Panc1 (cell line): ENCODE measurements around the gene DLGAP1. TPM values are rescaled to one million over a fixed set of nuclear protein-coding genes. Genes with fewer than 3 reads are reported as not detected.

Experiments
- ATAC-seq: fragments of 200-7000 bp; cut with Tn5 transposase; 2 replicates; pipeline ENCODE4 v1.9.1; 2020; ENCODE audit warnings: mild to moderate bottlenecking, moderate library complexity
- BruUV-seq: library from RNA; stranded (reverse); fragments of 400-500 nt; replicated peaks from 2 replicates; lab custom pipeline; 2021; lab: Mats Ljungman, UMichigan
- CTCF ChIA-PET: fragments of 300-600 bp; sonication (Branson Sonifier 250); formaldehyde crosslinking; loops from one replicate; lab custom pipeline; 2022; ENCODE audit warnings: antibody characterized with exemption; lab: Charles Lee
- POLR2A ChIA-PET: fragments of 300-600 bp; sonication (Branson Sonifier 250); formaldehyde crosslinking; loops from one replicate; lab custom pipeline; 2022; ENCODE audit warnings: antibody characterized with exemption; lab: Charles Lee
- DNase-seq: peaks from one replicate; pipeline ENCODE4 v3.0.0-alpha.2; 2010; ENCODE audit warnings: low read depth, low spot score
- H3K27ac ChIP-seq: 2 replicates; pipeline ENCODE4 v1.5.1; 2011; ENCODE audit warnings: mild to moderate bottlenecking, low read length, inconsistent platforms
- H3K27me3 ChIP-seq: fragments of 200-500 bp; sonication (Bioruptor generic); 2 replicates; pipeline ENCODE4 v1.6.0; 2014; ENCODE audit warnings: low read length, inconsistent platforms; ENCODE audit not compliant: control insufficient read depth, insufficient read depth
- H3K36me3 ChIP-seq: fragments of 200-500 bp; sonication (Bioruptor generic); 2 replicates; pipeline ENCODE4 v1.5.1; 2014; ENCODE audit warnings: inconsistent platforms, mild to moderate bottlenecking, low read length, moderate library complexity; ENCODE audit not compliant: control insufficient read depth, insufficient read depth
- H3K4me1 ChIP-seq: 2 replicates; pipeline ENCODE4 v1.5.1; 2011; ENCODE audit warnings: inconsistent platforms, mild to moderate bottlenecking, low read length, moderate library complexity; ENCODE audit not compliant: control insufficient read depth, insufficient read depth
- H3K4me3 ChIP-seq, 2 experiments: 2 replicates each; pipeline ENCODE4 v1.5.1; 2011 to 2012; ENCODE audit warnings: low read depth in 2 of 2, low read length in 2 of 2, mild to moderate bottlenecking in 2 of 2, inconsistent platforms in 1 of 2, moderate library complexity in 1 of 2
- H3K9me3 ChIP-seq: fragments of 200-500 bp; sonication (Bioruptor generic); 2 replicates; pipeline ENCODE4 v1.5.1; 2014; ENCODE audit warnings: low read depth, mild to moderate bottlenecking, inconsistent platforms, low read length, moderate library complexity; ENCODE audit not compliant: control insufficient read depth, insufficient read depth
- POLR2AphosphoS5 ChIP-seq: IDR thresholded peaks from 2 replicates; pipeline ENCODE4 v1.6.1; 2012; ENCODE audit warnings: mild to moderate bottlenecking, low read depth, low read length, moderate library complexity
- SIN3A ChIP-seq: IDR thresholded peaks from 2 replicates; pipeline ENCODE4 v1.6.1; 2012; ENCODE audit warnings: low read depth, mild to moderate bottlenecking, low read length, moderate library complexity, borderline replicate concordance; ENCODE audit not compliant: insufficient read depth
- TCF7L2 ChIP-seq: IDR thresholded peaks from 2 replicates; pipeline ENCODE4 v1.6.1; 2011; ENCODE audit warnings: mild to moderate bottlenecking, low read depth, low read length, inconsistent platforms
- in situ Hi-C: cut with HindIII; loops from 2 replicates; pipeline ENCODE4 v1.10.0; 2016; ENCODE audit warnings: low sequenced_read_pairs, low pct_unique_long_range_greater_than_20kb
- intact Hi-C: fragments of 100-400 bp; cut with micrococcal nuclease; formaldehyde crosslinking; loops from one replicate; pipeline ENCODE4 v1.10.0; 2022; ENCODE audit not compliant: unreplicated experiment
- total RNA-seq: library from RNA; stranded (reverse); gene quantifications from one replicate; pipeline ENCODE4 v1.2.1, GENCODE V29; 2021; ENCODE audit not compliant: unreplicated experiment
- TF ChIP-seq, protein P1 (sequence below): fragments of 450-650 bp; IDR thresholded peaks from 2 replicates; pipeline ENCODE4 v1.5.1; 2017; ENCODE audit warnings: mild to moderate bottlenecking
- TF ChIP-seq, protein P2 (sequence below), 2 experiments: IDR thresholded peaks; 2 replicates each; pipeline ENCODE4 v1.6.1; 2011 to 2012; ENCODE audit warnings: low read depth in 2 of 2, control low read depth in 1 of 2, low read length in 1 of 2, mild to moderate bottlenecking in 1 of 2, moderate library complexity in 1 of 2; ENCODE audit not compliant: insufficient read depth in 1 of 2

Gene DLGAP1
- total RNA-seq, 1 experiment from 2014 or later = 1.8 TPM

DNA sequence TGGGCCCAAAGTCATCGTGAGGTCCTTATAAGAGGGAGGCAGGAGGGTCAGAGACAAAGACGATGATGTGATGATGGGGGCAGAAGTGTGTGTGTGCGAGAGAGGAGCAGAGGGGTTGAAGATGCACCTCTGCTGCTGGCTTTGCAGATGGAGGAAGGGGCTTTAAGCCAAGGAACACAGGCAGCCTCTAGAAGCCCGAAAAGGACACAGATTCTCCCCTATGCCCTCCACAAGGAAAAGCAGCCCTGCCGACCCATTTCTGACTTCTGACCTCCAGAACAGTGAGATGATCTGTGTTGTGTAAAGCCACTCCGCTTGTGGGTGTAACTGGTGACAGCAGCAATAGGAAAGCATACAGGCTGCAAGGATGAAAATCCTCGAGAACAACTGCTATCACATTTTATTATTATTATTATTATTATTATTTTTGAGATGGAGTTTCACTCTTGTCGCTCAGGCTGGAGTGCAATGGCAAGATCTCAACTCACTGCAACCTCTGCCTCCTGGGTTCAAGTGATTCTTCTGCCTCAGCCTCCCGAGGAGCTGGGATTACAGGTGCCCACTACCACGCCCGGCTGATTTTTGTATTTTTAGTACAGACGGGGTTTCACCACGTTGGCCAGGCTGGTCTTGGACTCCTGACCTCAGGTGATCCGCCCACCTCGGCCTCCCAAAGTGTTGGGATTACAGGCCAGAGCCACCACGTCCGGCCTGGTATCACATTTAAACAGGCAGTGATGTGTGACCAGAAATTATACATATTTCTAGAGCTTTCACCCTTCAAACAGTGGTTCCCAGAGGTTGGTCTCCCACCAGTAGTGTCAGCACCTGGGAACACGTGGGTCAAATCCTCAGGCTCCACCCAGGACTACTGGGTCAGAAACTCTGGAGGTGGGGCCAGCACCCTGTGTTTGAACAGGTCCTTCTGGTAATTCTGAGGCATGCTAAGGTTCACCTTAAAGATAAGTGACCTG, 834.7 kb downstream of the DLGAP1 start:
- no peak overlapping the region for H3K4me3 ChIP-seq
- no peaks in the 10 kb centered on the region for H3K36me3 ChIP-seq
- intact Hi-C loops = no loop called here
- no peak for ATAC-seq
- H3K4me1 ChIP-seq = peaks cover 78% of the 10 kb centered on the region
- POLR2A ChIA-PET = interaction anchor here (1.5 kb wide), 1 partner anchor 15 kb away, joined by 5 read pairs; no protein-coding TSS in a partner anchor
- TF ChIP-seq TCF7L2 (no peak), SIN3A (no peak), POLR2AphosphoS5 (no peak)
- TF ChIP-seq, protein P1, sequence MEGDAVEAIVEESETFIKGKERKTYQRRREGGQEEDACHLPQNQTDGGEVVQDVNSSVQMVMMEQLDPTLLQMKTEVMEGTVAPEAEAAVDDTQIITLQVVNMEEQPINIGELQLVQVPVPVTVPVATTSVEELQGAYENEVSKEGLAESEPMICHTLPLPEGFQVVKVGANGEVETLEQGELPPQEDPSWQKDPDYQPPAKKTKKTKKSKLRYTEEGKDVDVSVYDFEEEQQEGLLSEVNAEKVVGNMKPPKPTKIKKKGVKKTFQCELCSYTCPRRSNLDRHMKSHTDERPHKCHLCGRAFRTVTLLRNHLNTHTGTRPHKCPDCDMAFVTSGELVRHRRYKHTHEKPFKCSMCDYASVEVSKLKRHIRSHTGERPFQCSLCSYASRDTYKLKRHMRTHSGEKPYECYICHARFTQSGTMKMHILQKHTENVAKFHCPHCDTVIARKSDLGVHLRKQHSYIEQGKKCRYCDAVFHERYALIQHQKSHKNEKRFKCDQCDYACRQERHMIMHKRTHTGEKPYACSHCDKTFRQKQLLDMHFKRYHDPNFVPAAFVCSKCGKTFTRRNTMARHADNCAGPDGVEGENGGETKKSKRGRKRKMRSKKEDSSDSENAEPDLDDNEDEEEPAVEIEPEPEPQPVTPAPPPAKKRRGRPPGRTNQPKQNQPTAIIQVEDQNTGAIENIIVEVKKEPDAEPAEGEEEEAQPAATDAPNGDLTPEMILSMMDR = no peak
- TF ChIP-seq, protein P2, sequence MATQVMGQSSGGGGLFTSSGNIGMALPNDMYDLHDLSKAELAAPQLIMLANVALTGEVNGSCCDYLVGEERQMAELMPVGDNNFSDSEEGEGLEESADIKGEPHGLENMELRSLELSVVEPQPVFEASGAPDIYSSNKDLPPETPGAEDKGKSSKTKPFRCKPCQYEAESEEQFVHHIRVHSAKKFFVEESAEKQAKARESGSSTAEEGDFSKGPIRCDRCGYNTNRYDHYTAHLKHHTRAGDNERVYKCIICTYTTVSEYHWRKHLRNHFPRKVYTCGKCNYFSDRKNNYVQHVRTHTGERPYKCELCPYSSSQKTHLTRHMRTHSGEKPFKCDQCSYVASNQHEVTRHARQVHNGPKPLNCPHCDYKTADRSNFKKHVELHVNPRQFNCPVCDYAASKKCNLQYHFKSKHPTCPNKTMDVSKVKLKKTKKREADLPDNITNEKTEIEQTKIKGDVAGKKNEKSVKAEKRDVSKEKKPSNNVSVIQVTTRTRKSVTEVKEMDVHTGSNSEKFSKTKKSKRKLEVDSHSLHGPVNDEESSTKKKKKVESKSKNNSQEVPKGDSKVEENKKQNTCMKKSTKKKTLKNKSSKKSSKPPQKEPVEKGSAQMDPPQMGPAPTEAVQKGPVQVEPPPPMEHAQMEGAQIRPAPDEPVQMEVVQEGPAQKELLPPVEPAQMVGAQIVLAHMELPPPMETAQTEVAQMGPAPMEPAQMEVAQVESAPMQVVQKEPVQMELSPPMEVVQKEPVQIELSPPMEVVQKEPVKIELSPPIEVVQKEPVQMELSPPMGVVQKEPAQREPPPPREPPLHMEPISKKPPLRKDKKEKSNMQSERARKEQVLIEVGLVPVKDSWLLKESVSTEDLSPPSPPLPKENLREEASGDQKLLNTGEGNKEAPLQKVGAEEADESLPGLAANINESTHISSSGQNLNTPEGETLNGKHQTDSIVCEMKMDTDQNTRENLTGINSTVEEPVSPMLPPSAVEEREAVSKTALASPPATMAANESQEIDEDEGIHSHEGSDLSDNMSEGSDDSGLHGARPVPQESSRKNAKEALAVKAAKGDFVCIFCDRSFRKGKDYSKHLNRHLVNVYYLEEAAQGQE (IDR thresholded peaks at IDR 0.05; ENCODE audit: insufficient read depth in 1 of 2, low read depth in 2 of 2, low read length in 1 of 2) = no peak
- H3K27ac ChIP-seq = peak overlapping the region; percentile 93
- H3K27me3 ChIP-seq = no peaks in the 10 kb centered on the region
- in situ Hi-C loops = no loop called here
- H3K9me3 ChIP-seq = no peaks in the 10 kb centered on the region
- no peak for DNase-seq
- BruUV-seq = no TSS peak
- CTCF ChIA-PET = no interaction called here

DNA sequence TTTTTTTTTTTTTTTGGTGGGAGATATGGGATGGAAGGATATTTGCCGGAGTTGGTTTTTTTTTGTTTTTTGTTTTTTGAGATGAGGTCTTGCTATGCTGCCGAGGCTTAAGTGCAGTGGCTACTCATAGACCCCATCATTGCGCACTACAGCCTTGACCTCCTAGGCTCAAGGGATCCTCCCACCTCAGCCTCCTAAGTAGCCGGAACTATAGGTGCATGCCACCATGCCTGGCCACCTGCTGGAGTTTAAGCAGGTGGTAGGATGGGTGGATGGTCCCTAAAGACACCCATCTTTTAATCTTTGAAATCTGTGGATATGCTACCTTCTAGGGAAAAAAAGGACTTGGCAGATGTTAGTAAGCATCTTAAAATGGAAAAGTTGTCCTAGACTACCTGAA, 835.4 kb downstream of the DLGAP1 start:
- Histone ChIP-seq H3K36me3 (no peaks in the 10 kb centered on the region), H3K27me3 (no peaks in the 10 kb centered on the region), H3K4me1 (peaks cover 75% of the 10 kb centered on the region), H3K27ac (peak overlapping the region; percentile 93), H3K9me3 (no peaks in the 10 kb centered on the region), H3K4me3 (no peak overlapping the region)
- no peak for DNase-seq
- no peak for ATAC-seq
- TF ChIP-seq SIN3A = no peak
- TF ChIP-seq, protein P2 (IDR thresholded peaks at IDR 0.05; ENCODE audit: insufficient read depth in 1 of 2, low read depth in 2 of 2, low read length in 1 of 2) = no peak
- TF ChIP-seq POLR2AphosphoS5 = no peak
- no peak for TF ChIP-seq TCF7L2
- TF ChIP-seq, protein P1 = no peak
- ChIA-PET CTCF (no interaction called here), POLR2A (no interaction called here)
- in situ Hi-C loops (no loop called here), intact Hi-C loops (no loop called here)
- BruUV-seq = no TSS peak
